ENCODE measurements around the gene ENPP1.

The ENPP1 gene

DNA sequence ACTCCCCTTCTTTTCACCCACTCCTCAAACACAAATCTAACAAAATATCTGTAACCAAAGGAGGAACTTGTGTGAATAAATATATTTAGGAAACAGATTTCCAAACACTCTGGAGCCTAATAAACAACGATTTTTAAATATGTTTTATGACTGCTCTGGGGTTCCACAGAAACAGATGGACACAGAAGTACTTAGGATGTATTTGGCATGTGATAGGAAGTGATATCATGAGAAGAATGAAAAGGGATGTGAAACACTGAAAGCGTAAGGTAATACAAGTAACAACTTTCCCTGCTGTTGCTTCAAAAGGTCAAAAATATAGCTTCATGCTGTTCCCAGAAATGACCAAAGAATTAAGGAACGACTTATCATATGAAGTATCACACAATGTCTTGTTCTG lies 26.1 kb upstream of the ENPP1 start:
- H3K9me3 ChIP-seq (ENCODE audit: control insufficient read depth, insufficient read depth, low read depth, low read length), result no peaks in the 10 kb centered on the region
- CTCF ChIA-PET, result interaction anchor here (0.9 to 2.1 kb wide), 6 partner anchors 8 to 133 kb away, joined by 3 to 15 read pairs (median 6); no protein-coding TSS in a partner anchor
- TF ChIP-seq ZNF274 (IDR thresholded peaks at IDR 0.05; ENCODE audit: low read length) (no peak), ZNF274 (tag by site-specific recombination; IDR thresholded peaks at IDR 0.05; ENCODE audit: borderline replicate concordance) (no peak), BCL11B (tag by site-specific recombination; IDR thresholded peaks at IDR 0.05; ENCODE audit: low read depth) (no peak), ZNF658 (tag by site-specific recombination; IDR thresholded peaks at IDR 0.05) (no peak), ZNF707 (tag by site-specific recombination; IDR thresholded peaks at IDR 0.05) (no peak), ZFP69B (tag by site-specific recombination; IDR thresholded peaks at IDR 0.05) (no peak), ZNF23 (tag by site-specific recombination; IDR thresholded peaks at IDR 0.05; ENCODE audit: borderline replicate concordance) (no peak), ZNF292 (tag by site-specific recombination; IDR thresholded peaks at IDR 0.05; ENCODE audit: borderline replicate concordance, low read depth) (no peak), ZEB2 (tag by site-specific recombination; IDR thresholded peaks at IDR 0.05) (no peak), ZNF157 (tag by site-specific recombination; IDR thresholded peaks at IDR 0.05) (no peak), ZNF366 (tag by site-specific recombination; conservative IDR thresholded peaks at IDR 0.05) (no peak), ZNF514 (tag by site-specific recombination; IDR thresholded peaks at IDR 0.05) (no peak), ZNF146 (tag by site-specific recombination; IDR thresholded peaks at IDR 0.05) (no peak), ZSCAN30 (tag by site-specific recombination; IDR thresholded peaks at IDR 0.05) (no peak)
- TF ChIP-seq, protein P1, sequence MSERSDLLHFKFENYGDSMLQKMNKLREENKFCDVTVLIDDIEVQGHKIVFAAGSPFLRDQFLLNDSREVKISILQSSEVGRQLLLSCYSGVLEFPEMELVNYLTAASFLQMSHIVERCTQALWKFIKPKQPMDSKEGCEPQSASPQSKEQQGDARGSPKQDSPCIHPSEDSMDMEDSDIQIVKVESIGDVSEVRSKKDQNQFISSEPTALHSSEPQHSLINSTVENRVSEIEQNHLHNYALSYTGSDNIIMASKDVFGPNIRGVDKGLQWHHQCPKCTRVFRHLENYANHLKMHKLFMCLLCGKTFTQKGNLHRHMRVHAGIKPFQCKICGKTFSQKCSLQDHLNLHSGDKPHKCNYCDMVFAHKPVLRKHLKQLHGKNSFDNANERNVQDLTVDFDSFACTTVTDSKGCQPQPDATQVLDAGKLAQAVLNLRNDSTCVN (tag by site-specific recombination; optimal IDR thresholded peaks at IDR 0.05), result no peak
- TF ChIP-seq, protein P2, sequence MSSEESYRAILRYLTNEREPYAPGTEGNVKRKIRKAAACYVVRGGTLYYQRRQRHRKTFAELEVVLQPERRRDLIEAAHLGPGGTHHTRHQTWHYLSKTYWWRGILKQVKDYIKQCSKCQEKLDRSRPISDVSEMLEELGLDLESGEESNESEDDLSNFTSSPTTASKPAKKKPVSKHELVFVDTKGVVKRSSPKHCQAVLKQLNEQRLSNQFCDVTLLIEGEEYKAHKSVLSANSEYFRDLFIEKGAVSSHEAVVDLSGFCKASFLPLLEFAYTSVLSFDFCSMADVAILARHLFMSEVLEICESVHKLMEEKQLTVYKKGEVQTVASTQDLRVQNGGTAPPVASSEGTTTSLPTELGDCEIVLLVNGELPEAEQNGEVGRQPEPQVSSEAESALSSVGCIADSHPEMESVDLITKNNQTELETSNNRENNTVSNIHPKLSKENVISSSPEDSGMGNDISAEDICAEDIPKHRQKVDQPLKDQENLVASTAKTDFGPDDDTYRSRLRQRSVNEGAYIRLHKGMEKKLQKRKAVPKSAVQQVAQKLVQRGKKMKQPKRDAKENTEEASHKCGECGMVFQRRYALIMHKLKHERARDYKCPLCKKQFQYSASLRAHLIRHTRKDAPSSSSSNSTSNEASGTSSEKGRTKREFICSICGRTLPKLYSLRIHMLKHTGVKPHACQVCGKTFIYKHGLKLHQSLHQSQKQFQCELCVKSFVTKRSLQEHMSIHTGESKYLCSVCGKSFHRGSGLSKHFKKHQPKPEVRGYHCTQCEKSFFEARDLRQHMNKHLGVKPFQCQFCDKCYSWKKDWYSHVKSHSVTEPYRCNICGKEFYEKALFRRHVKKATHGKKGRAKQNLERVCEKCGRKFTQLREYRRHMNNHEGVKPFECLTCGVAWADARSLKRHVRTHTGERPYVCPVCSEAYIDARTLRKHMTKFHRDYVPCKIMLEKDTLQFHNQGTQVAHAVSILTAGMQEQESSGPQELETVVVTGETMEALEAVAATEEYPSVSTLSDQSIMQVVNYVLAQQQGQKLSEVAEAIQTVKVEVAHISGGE (tag by site-specific recombination; conservative IDR thresholded peaks at IDR 0.05; ENCODE audit: low read depth), result no peak
- TF ChIP-seq, protein P3, sequence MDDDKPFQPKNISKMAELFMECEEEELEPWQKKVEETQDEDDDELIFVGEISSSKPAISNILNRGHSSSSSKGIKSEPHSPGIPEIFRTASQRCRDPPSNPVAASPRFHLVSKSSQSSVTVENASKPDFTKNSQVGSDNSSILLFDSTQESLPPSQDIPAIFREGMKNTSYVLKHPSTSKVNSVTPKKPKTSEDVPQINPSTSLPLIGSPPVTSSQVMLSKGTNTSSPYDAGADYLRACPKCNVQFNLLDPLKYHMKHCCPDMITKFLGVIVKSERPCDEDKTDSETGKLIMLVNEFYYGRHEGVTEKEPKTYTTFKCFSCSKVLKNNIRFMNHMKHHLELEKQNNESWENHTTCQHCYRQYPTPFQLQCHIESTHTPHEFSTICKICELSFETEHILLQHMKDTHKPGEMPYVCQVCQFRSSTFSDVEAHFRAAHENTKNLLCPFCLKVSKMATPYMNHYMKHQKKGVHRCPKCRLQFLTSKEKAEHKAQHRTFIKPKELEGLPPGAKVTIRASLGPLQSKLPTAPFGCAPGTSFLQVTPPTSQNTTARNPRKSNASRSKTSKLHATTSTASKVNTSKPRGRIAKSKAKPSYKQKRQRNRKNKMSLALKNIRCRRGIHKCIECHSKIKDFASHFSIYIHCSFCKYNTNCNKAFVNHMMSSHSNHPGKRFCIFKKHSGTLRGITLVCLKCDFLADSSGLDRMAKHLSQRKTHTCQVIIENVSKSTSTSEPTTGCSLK (tag by site-specific recombination; IDR thresholded peaks at IDR 0.05), result no peak
- TF ChIP-seq, protein P4, sequence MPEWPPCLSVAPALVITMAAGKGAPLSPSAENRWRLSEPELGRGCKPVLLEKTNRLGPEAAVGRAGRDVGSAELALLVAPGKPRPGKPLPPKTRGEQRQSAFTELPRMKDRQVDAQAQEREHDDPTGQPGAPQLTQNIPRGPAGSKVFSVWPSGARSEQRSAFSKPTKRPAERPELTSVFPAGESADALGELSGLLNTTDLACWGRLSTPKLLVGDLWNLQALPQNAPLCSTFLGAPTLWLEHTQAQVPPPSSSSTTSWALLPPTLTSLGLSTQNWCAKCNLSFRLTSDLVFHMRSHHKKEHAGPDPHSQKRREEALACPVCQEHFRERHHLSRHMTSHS (tag by site-specific recombination; IDR thresholded peaks at IDR 0.05), result no peak
- TF ChIP-seq, protein P5, sequence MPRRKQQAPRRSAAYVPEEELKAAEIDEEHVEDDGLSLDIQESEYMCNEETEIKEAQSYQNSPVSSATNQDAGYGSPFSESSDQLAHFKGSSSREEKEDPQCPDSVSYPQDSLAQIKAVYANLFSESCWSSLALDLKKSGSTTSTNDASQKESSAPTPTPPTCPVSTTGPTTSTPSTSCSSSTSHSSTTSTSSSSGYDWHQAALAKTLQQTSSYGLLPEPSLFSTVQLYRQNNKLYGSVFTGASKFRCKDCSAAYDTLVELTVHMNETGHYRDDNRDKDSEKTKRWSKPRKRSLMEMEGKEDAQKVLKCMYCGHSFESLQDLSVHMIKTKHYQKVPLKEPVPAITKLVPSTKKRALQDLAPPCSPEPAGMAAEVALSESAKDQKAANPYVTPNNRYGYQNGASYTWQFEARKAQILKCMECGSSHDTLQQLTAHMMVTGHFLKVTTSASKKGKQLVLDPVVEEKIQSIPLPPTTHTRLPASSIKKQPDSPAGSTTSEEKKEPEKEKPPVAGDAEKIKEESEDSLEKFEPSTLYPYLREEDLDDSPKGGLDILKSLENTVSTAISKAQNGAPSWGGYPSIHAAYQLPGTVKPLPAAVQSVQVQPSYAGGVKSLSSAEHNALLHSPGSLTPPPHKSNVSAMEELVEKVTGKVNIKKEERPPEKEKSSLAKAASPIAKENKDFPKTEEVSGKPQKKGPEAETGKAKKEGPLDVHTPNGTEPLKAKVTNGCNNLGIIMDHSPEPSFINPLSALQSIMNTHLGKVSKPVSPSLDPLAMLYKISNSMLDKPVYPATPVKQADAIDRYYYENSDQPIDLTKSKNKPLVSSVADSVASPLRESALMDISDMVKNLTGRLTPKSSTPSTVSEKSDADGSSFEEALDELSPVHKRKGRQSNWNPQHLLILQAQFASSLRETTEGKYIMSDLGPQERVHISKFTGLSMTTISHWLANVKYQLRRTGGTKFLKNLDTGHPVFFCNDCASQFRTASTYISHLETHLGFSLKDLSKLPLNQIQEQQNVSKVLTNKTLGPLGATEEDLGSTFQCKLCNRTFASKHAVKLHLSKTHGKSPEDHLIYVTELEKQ (tag by site-specific recombination; IDR thresholded peaks at IDR 0.05; ENCODE audit: borderline replicate concordance), result no peak
- TF ChIP-seq, protein P6, sequence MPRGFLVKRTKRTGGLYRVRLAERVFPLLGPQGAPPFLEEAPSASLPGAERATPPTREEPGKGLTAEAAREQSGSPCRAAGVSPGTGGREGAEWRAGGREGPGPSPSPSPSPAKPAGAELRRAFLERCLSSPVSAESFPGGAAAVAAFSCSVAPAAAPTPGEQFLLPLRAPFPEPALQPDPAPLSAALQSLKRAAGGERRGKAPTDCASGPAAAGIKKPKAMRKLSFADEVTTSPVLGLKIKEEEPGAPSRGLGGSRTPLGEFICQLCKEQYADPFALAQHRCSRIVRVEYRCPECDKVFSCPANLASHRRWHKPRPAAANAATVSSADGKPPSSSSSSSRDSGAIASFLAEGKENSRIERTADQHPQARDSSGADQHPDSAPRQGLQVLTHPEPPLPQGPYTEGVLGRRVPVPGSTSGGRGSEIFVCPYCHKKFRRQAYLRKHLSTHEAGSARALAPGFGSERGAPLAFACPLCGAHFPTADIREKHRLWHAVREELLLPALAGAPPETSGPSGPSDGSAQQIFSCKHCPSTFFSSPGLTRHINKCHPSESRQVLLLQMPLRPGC (tag by site-specific recombination; IDR thresholded peaks at IDR 0.05), result no peak
- no peaks in the 10 kb centered on the region for H3K36me3 ChIP-seq (ENCODE audit: control insufficient read depth in 2 of 2, insufficient read depth in 1 of 2, low read length in 2 of 2)
- no peak overlapping the region for H3K27ac ChIP-seq (ENCODE audit: extremely low read depth, low read depth, low read length)
- no peak overlapping the region for H3K4me3 ChIP-seq (ENCODE audit: low read depth, low read length)
- POLR2A ChIA-PET, result no interaction called here
- H3K4me1 ChIP-seq (ENCODE audit: control insufficient read depth, insufficient read depth, low read length), result no peaks in the 10 kb centered on the region

All from HEK293 (cell line).